Neural cell (in vitro differentiated cells): ENCODE results near the gene KCNE3. TPM values are rescaled to one million over a fixed set of nuclear protein-coding genes. Genes with fewer than 3 reads are reported as not detected.

ENCODE experiments used
- H2AFZ ChIP-seq: fragments of 200-600, 300-800 bp; sonication (generic), shearing (Covaris generic); 2 replicates; pipeline ENCODE4 v1.6.0; 2014; ENCODE audit warnings: low read depth, mild to moderate bottlenecking, antibody characterized with exemption, low read length, moderate library complexity
- H3F3A ChIP-seq: fragments of 200-600 bp; shearing (Covaris generic); 2 replicates; pipeline ENCODE4 v1.6.1; 2016; ENCODE audit warnings: mild to moderate bottlenecking, moderate library complexity, mixed read lengths, antibody characterized with exemption, low read length; ENCODE audit not compliant: insufficient read depth, poor library complexity, severe bottlenecking
- H3K27ac ChIP-seq: fragments of 200-600, 300-800 bp; sonication (generic), shearing (Covaris generic); 2 replicates; pipeline ENCODE4 v1.5.1; 2014; ENCODE audit warnings: mild to moderate bottlenecking, low read length, moderate library complexity
- H3K27me3 ChIP-seq: fragments of 300-800, 200-600 bp; sonication (generic), shearing (Covaris generic); 2 replicates; pipeline ENCODE4 v1.6.0; 2014; ENCODE audit warnings: mild to moderate bottlenecking, low read depth, low read length, moderate library complexity; ENCODE audit not compliant: insufficient read depth
- H3K36me3 ChIP-seq: fragments of 300-800, 200-600 bp; sonication (generic), shearing (Covaris generic); 2 replicates; pipeline ENCODE4 v1.5.1; 2014; ENCODE audit warnings: mild to moderate bottlenecking, antibody characterized with exemption, low read length, moderate library complexity; ENCODE audit not compliant: insufficient read depth
- H3K4me2 ChIP-seq: fragments of 300-800, 200-600 bp; sonication (generic), shearing (Covaris generic); 2 replicates; pipeline ENCODE4 v1.6.0; 2014; ENCODE audit warnings: mild to moderate bottlenecking, low read length
- H3K4me3 ChIP-seq: fragments of 300-800, 200-600 bp; sonication (generic), shearing (Covaris generic); 2 replicates; pipeline ENCODE4 v1.5.1; 2014; ENCODE audit warnings: mild to moderate bottlenecking, low read length, moderate library complexity
- H3K79me2 ChIP-seq: fragments of 200-600 bp; shearing (Covaris generic); replicated peaks from 2 replicates; pipeline ENCODE4 v1.6.0; 2014; ENCODE audit warnings: mild to moderate bottlenecking, low read length, moderate library complexity; ENCODE audit not compliant: insufficient read depth
- H3K9ac ChIP-seq: fragments of 300-800, 200-600 bp; sonication (generic), shearing (Covaris generic); 2 replicates; pipeline ENCODE4 v1.6.1; 2016; ENCODE audit warnings: mild to moderate bottlenecking, low read length, mixed read lengths
- H3K9me2 ChIP-seq: fragments of 200-600 bp; shearing (Covaris generic); 2 replicates; pipeline ENCODE4 v1.6.1; 2016; ENCODE audit warnings: mild to moderate bottlenecking, low read length, mixed read lengths; ENCODE audit not compliant: insufficient read depth
- H3K9me3 ChIP-seq: fragments of 200-600, 300-800 bp; sonication (generic), shearing (Covaris generic); 2 replicates; pipeline ENCODE4 v1.6.1; 2016; ENCODE audit warnings: mild to moderate bottlenecking, mixed run types, low read length, moderate library complexity, mixed read lengths
- H4K20me1 ChIP-seq: fragments of 200-600 bp; shearing (Covaris generic); 2 replicates; pipeline ENCODE4 v1.6.1; 2016; ENCODE audit warnings: mild to moderate bottlenecking, mixed run types; ENCODE audit not compliant: insufficient read depth
- EZH2 ChIP-seq: fragments of 200-600, 300-800 bp; shearing (Covaris generic), sonication (generic); IDR thresholded peaks from 2 replicates; pipeline ENCODE4 v1.6.1; 2014; ENCODE audit warnings: antibody characterized with exemption, low read length, borderline replicate concordance, mild to moderate bottlenecking; ENCODE audit not compliant: insufficient read depth, poor library complexity, severe bottlenecking
- MXI1 ChIP-seq: fragments of 450-650 bp; conservative IDR thresholded peaks from 2 replicates; pipeline ENCODE4 v1.6.1; 2014; ENCODE audit warnings: antibody characterized with exemption, mild to moderate bottlenecking; ENCODE audit not compliant: poor library complexity, severe bottlenecking
- POLR2AphosphoS5 ChIP-seq: IDR thresholded peaks from 2 replicates; pipeline ENCODE4 v1.6.1; 2012
- RAD21 ChIP-seq: fragments of 450-650 bp; conservative IDR thresholded peaks from 2 replicates; pipeline ENCODE4 v1.6.1; 2014; ENCODE audit warnings: antibody characterized with exemption, mild to moderate bottlenecking, moderate library complexity
- SMC3 ChIP-seq: fragments of 450-650 bp; conservative IDR thresholded peaks from 2 replicates; pipeline ENCODE4 v1.6.1; 2014; ENCODE audit warnings: antibody characterized with exemption, mild to moderate bottlenecking, moderate library complexity; ENCODE audit not compliant: poor library complexity
- TAF1 ChIP-seq: IDR thresholded peaks from 2 replicates; pipeline ENCODE4 v1.6.1; 2012; ENCODE audit warnings: low read depth
- polyA plus RNA-seq: library from polyadenylated mRNA; depleted of rRNA; stranded (reverse); fragments of >200 nt; gene quantifications from 2 replicates; pipeline ENCODE4 v1.2.3, GENCODE V29; 2014
- TF ChIP-seq, protein P1 (sequence below): fragments of 450-650 bp; IDR thresholded peaks from 2 replicates; pipeline ENCODE4 v1.5.1; 2014; ENCODE audit warnings: antibody characterized with exemption, mild to moderate bottlenecking, moderate library complexity; ENCODE audit not compliant: poor library complexity, severe bottlenecking
- TF ChIP-seq, protein P2 (sequence below): IDR thresholded peaks from 2 replicates; pipeline ENCODE4 v1.6.1; 2012; ENCODE audit warnings: borderline replicate concordance

Gene KCNE3
- polyA plus RNA-seq, 1 donor from 2014 or later: not detected

DNA sequence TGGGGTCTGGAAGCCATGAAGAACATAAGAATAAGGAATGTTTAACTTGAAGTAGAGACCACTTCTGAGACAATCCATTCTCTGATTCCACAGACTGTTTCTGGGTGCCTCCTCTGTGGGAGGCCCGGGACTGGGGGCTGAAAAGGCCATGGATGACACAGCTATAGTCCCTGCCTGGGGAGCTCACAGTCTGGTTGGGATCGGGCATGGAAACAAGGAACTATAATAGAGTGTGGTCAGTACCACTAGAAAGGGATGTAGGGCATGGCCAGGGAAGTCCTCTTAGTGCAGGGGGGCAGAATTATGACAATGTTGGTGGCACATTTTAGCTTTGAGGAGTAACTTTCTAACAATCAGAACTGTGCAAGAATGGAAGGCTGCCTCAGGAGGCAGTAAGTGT is 9.2 kb upstream of the KCNE3 start:
- no peaks in the 10 kb centered on the region for H3K9me3 ChIP-seq

DNA sequence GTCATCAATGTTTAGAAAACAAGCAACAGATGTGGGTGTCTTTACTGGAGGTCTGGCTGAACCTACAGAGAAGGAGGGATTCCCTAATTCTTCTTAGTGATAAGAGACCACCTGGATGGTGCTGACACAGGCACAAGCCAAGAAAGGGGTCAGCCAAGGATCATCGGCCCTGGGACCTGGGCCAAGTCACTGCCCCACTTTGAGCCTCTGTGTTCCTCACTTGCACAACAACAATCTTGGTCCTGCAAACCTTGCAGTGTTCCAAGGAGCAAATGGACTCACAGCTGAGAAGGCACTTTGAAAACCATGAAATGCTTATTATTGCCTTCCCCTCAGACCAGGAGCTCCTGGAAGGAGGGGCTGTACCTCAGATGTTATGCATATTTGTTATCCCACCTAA is 7.0 kb upstream of the KCNE3 start:
- TF ChIP-seq RAD21: no peak
- Histone ChIP-seq H3K9me3 (no peaks in the 10 kb centered on the region), H2AFZ (no peak overlapping the region), H3K36me3 (no peaks in the 10 kb centered on the region), H3K4me3 (no peak overlapping the region), H3K79me2 (no peaks in the 10 kb centered on the region), H3K27ac (no peak overlapping the region), H3K4me2 (no peak overlapping the region), H4K20me1 (no peaks in the 10 kb centered on the region), H3F3A (no peaks in the 10 kb centered on the region), H3K9me2 (no peaks in the 10 kb centered on the region), H3K27me3 (no peaks in the 10 kb centered on the region), H3K9ac (no peak overlapping the region)

More for the DNA sequence above, 9.2 kb upstream of the KCNE3 start:
- H3K9ac ChIP-seq: no peak overlapping the region
- H3K9me2 ChIP-seq: no peaks in the 10 kb centered on the region
- no peaks in the 10 kb centered on the region for H3F3A ChIP-seq
- no peaks in the 10 kb centered on the region for H4K20me1 ChIP-seq
- no peak overlapping the region for H2AFZ ChIP-seq
- no peaks in the 10 kb centered on the region for H3K79me2 ChIP-seq
- no peak overlapping the region for H3K27ac ChIP-seq
- no peak for TF ChIP-seq SMC3
- TF ChIP-seq, protein P1, sequence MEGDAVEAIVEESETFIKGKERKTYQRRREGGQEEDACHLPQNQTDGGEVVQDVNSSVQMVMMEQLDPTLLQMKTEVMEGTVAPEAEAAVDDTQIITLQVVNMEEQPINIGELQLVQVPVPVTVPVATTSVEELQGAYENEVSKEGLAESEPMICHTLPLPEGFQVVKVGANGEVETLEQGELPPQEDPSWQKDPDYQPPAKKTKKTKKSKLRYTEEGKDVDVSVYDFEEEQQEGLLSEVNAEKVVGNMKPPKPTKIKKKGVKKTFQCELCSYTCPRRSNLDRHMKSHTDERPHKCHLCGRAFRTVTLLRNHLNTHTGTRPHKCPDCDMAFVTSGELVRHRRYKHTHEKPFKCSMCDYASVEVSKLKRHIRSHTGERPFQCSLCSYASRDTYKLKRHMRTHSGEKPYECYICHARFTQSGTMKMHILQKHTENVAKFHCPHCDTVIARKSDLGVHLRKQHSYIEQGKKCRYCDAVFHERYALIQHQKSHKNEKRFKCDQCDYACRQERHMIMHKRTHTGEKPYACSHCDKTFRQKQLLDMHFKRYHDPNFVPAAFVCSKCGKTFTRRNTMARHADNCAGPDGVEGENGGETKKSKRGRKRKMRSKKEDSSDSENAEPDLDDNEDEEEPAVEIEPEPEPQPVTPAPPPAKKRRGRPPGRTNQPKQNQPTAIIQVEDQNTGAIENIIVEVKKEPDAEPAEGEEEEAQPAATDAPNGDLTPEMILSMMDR: no peak
- TF ChIP-seq, protein P2, sequence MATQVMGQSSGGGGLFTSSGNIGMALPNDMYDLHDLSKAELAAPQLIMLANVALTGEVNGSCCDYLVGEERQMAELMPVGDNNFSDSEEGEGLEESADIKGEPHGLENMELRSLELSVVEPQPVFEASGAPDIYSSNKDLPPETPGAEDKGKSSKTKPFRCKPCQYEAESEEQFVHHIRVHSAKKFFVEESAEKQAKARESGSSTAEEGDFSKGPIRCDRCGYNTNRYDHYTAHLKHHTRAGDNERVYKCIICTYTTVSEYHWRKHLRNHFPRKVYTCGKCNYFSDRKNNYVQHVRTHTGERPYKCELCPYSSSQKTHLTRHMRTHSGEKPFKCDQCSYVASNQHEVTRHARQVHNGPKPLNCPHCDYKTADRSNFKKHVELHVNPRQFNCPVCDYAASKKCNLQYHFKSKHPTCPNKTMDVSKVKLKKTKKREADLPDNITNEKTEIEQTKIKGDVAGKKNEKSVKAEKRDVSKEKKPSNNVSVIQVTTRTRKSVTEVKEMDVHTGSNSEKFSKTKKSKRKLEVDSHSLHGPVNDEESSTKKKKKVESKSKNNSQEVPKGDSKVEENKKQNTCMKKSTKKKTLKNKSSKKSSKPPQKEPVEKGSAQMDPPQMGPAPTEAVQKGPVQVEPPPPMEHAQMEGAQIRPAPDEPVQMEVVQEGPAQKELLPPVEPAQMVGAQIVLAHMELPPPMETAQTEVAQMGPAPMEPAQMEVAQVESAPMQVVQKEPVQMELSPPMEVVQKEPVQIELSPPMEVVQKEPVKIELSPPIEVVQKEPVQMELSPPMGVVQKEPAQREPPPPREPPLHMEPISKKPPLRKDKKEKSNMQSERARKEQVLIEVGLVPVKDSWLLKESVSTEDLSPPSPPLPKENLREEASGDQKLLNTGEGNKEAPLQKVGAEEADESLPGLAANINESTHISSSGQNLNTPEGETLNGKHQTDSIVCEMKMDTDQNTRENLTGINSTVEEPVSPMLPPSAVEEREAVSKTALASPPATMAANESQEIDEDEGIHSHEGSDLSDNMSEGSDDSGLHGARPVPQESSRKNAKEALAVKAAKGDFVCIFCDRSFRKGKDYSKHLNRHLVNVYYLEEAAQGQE: no peak
- no peak for TF ChIP-seq MXI1
- TF ChIP-seq POLR2AphosphoS5: no peak
- no peak for TF ChIP-seq TAF1
- no peak for TF ChIP-seq RAD21
- TF ChIP-seq EZH2: no peak
- no peaks in the 10 kb centered on the region for H3K27me3 ChIP-seq
- no peak overlapping the region for H3K4me3 ChIP-seq
- no peak overlapping the region for H3K4me2 ChIP-seq
- H3K36me3 ChIP-seq: no peaks in the 10 kb centered on the region

DNA sequence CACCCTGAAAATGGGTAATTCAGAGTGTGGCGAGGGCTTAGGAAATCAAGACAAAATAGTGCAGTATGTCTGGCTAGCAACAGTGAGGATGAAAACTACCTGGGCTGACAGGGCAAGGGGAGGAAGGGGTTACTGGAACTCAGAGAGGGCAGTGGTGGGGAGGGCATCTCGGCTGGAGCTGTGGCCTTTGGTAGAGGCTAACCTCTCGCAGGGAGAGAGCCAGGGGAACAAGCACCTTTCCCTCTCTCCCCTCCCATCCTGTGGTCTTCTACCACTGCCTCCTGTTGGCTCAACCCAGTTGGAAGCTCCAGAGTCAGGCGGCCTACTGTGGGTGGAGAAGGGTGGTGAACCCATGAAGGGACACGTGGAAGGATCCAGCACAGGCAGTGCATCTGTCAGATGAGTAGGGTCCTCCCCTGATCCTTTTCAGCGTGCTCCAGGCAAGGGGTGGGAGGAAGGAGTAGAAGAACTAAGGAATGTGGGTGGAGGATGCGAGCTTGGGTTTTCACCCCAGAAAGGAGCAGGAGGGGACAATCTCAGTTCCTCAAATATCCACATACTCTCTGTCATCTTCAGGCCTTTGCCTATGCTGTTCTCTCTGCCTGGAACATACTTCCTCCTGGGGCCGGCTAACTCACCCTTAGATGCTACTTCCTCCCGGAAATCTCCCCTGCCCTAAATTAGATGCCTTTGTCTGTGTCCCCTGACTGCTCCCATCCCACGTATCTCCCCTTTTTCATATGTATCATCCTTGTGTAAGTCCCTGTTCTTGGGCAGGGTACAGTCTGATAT is 6.2 kb upstream of the KCNE3 start:
- Histone ChIP-seq H3K9me2 (no peaks in the 10 kb centered on the region), H3K4me2 (no peak overlapping the region), H3F3A (no peaks in the 10 kb centered on the region)

More for the DNA sequence above, 6.2 kb upstream of the KCNE3 start:
- Histone ChIP-seq H3K9ac (no peak overlapping the region), H3K36me3 (no peaks in the 10 kb centered on the region), H3K9me3 (no peaks in the 10 kb centered on the region), H4K20me1 (no peaks in the 10 kb centered on the region), H3K79me2 (no peaks in the 10 kb centered on the region), H3K27me3 (no peaks in the 10 kb centered on the region), H3K27ac (no peak overlapping the region), H3K4me3 (no peak overlapping the region), H2AFZ (no peak overlapping the region)
- TF ChIP-seq POLR2AphosphoS5 (no peak), RAD21 (no peak), TAF1 (no peak), SMC3 (no peak)
